ENCODE measurements around the gene KAT7.

Gene KAT7

DNA sequence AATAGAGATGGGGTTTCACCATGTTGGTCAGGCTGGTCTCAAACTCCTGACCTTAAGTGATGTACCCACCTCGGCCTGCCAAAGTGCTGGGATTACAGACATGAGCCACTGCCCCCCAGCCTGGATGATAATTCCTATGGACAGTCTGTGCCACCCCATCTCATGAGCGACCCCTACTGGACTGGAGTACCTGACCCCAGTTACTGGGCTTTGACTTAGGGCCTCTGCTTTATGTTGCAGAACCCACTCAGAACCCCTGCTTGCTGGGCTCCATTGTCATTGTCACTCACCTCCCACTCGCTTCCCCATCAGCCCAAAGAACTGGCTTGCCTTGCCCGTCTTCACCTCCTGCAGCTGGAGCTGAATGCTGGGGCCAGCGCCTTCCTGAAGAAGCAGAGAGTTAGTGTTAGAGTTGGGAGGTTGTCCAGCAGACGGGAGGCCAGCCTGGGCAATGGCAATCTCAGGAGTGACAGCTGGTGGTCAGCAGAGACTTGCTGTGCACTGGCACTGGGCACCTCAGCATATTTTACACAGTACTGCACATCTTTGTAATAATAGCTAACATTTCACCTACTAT is 55.4 kb downstream of the KAT7 start:
- DNase-seq: no peak

DNA sequence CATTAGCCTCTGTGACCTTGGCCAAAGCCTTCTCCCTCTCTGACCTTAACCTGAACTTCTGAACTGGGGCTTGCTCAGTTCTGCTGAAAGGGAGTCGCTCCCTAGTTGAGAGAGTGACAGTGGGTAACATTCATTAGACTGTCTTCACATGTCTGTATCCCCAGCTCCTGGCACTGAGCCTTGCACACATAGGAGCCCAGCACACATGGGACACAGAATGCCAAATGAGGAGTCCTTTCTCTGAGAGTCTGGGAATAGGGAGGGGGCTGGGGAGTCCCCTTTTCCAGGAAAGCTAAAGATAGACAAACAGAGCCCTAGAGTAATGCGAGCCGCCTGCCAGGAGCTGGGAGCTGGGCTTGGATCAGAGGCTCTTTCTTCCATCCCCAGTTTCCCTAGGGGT is 56.8 kb downstream of the KAT7 start:
- peak; percentile 37 for DNase-seq

DNA sequence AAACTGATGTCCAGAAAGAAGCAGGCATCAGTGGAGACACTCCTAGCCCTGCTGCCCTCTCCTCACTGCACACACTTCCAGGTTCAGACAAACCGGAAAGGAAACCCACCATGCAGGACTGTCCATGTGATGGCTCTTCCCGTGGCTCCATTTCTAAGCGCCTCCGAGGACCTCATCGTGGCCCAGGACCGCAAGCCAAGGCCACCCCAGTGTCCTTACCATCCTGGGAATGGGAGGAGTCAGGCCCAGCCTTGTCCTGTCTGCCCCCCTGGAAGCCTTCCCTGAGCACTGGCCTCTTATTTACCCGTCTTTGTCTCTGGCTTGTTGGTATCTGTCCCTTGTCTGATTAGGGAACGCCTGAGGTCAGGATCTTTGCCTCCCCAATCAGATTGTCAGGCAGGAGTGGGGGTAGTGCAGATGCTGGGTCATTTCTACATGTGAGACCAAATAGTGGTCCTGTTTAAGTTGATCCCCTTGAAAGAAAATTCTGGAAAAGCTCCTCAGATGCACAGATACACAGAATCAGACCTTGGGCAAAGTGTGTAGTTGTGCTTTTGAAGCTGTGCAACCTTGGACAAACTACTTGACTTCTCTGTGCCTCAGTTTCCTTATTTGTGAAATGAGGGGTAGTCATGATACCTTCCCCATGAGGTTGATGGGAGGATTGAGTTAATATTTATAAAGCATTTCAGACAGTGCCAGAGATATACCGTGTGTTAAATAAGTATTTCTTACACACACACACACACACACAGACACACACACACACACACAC is 58.6 kb downstream of the KAT7 start:
- DNase-seq: no peak

DNA sequence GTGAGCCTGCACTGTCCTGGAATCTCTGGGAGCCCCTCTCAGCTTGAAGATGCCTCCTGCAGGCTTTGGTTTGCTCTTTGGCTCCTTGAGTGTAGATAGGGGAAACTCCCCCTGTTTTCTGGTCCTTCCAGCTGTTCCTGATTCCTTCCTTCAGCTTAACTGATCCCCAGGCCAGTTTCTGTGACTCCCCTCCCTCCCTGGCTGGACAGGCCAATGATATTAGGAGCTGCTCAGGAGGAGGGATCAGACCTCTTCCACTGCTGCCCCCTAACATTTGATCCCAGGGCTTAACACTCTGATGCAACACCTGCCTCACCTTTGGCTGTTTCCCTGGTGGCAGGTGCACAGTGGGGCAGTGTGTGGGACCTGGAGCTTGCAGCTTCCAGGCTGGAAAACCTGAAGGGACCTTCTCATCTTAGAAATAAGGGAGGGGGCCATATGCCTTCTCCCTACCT is 59.6 kb downstream of the KAT7 start, which contains the start of gene TAC4:
Gene TAC4, minus strand, starts transcription at position 51 of the 455 bp plus-strand sequence. CDS start 52 bp downstream, outside the sequence.
- no peak for DNase-seq

DNA sequence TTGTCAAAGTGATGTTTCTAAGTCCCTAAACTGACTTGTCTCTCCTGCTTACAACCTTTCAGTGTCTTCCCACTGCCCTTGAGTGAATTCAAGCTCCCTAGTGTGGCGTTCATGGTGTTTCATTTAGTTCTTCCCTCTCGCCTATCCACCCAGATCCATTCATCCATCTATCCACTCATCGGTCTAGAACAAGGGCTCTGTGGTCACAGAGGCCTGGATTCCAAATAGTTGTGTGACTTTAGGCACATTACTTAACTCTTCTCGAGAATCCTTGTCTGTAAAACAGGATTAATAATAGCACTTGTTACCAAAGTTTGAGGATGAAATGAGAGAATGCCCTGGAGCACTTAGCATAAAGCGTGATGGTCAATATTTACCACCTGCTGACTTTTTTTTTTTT is 60.3 kb downstream of the KAT7 start:
- no peak for DNase-seq

DNA sequence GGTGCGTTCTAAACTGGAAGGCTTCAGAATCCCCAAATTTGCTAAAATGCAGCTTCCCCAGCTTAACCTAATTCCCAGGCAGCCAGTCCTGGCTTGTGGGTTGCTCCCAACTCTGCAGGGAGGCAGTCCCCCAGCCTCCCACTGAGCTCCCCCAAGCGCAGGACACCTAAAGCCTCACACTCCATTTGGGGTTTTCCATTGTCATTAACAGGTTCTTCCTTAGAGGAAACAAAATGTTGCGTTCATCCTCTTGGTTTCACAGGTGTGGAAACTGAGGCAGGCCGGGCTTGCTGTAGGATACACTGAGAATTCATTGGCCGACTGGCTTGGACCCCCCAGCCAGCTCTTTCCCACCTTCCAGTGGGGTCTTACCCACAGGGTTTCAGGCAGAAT is 61.7 kb downstream of the KAT7 start:
- no peak for DNase-seq

DNA sequence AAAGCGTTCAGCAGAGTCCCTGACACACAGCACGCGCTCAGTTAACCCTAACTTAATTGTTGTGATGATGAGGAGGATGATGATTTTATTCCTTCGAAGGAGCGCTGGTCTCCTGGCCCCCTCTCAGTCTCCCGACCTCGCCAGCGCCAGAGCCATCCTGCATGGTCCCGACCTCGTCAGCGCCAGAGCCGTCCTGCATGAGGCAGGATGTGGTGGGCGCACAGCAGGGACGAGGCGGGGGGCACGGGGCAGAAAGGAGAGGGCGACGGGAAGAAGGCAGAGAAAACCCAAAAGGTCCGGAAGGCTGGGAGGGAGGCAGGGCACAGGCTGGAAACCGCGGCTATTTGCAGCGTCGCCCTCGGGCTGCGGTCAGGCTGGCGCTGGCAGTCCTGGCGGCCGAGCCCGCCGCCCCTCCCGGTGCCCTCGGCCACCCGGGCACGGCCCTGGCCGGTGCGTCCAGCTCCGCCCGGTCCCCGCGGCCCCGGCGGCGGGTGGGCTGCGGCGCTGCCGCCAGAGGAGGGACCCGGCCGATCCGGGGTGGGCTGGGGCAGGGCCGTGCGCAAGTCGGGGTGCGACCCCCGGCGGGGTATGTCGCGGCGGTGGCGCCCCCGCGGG is 62.4 kb downstream of the KAT7 start:
- DNase-seq: no peak

DNA sequence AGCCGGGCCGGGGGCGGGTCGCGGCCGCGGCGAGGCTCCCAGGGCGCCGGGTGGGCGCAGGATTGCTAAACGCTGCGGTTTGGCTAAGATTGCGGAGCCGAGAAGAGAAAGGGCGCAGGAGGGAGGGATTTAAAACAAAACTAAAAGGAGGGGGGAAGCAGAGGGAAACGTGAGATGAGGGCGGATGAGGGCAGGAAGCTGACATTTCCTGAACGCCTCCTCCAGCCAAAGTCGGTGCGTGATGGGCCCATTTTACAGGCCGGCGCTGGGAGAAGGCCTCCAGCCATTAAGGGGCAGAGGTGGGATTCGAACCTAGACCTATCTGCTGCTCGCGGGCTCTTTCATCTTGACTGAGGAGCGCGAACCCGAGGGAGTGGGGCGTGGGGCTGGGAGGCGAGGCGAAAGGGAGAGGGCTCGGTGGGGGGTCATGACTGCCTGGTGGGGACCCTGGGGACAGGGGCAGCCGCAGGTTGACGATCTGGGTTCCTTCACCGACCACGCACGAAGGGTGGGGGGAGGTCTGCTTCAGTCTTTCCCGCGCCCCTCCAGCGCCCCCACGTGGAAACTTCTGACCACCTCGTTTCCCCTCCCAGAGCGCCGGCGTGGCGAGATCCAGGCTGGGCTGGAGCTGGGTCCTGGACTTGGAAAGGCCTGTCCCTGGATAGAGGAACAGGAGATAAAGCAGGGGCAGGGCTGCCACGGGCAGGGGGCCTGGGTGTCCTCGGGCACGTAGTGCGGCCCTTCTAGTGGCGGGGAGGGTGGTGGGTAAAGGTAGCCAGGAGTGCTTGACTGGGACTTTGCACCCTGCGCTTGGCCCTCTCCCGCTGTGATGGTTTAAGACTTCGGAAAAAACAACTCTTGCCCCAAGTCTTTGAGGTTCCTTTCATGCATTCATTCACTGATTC is 63.2 kb downstream of the KAT7 start:
- peak; percentile 67 for DNase-seq

DNA sequence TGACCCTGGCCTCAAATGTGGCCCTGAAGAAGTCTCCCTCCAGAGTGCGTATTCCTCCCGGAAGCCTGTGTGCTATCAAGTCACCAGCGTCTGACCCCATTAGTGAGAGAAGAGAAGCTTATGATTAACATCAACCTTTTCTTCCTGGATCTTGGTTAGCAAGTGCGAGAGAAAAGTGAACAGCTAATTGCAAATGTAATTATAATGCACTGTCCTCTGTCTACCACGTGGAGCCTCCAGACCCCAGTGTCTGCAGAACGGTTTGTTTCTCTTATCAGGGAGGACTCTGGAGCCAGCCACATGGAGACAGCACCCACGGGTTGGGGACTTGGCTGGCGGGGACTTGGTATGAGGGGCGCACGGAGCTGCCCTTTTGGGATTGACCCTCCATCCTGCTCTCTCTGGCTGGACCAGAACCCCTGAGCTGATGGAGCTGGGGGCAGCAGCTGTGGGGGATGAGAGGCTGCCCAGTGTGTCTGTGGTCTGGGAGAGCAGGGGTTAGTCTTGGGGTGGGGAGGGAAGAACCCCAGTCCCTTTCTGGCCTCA is 65.1 kb downstream of the KAT7 start:
- no peak for DNase-seq

DNA sequence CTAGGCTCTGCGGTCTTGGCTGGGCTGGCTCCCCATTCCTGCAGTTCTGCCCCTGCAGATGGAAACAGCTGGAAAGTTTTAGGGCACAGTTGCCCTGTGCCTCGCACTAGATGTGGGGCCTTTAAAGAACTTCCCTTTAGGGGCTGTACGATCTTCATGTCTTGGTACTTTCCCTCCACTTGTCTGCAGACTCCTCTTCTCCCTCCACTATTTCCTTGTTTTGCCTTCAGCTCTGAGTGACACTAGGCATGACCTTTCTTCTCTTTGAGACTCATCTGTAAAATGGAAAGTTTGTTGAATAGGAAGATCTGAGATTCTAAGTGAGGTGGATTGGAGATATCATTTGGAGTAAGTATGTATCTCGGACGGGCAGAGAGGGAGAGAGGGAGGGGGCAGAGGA is 65.6 kb downstream of the KAT7 start:
- no peak for DNase-seq

DNA sequence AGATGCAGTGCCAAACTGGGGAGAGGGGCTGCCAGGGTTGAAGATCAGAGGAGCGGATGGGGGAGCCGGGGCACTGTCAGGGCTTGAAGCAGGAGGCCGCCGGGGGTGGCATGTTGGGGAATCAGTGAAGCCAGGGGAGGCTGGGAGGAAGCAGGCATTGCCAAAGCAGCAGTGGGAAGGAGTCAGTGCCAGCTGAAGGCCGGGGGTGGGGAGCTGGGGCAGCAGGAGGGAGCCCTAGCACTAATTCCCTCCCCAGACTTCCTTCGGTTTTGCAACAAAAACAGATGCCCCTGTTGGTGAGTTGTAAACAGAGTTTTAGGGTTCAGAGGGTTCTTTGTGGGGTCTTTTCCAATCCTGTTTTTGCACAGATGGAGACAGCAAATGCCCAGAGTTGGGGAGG is 70.3 kb downstream of the KAT7 start:
- no peak for DNase-seq

DNA sequence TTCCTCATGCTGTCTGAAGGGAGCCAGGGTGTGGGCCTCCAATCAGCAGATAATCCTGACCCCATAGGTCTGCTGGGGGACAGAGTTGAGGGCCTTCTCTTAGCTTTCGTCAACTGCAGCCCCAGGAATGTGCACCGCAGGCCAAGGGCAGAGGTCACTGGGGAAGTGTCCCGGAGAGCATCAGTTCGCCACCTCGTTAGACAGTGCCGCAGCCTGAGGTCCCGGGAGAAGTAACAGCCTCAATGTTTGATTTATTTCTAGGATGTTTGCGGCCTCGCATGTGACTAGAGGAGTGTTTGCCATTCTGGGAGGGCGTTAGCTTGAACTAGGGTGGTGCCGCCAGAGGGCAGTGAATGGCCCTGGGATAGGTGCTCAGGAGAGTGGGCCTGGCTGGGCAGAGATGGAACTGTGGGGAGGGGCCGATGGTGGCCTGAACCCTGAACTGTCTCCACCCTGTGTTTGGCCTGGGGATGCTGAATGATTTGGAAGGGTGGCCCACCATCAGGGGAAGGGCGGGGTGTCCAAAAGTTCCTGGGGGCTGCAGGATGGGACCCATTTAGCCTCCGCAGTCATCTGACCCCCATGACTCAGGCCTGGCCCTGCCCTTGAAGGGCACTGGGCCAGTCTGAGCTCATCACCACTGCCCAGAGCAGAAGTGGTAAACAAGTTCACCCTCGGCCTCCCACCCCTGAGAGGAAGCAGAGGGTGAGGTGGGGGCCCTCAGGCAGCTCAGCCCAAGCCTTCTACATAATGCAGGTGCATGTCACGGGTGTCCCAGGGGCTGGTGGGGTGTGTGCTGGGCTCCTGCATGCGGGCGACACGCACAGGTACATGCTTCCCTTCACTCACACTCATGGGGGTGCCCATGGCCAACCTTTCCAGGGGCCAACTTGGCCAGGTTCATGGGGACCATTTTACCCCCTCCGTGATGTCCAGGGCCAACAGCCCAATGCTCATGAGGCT is 71.8 kb downstream of the KAT7 start:
- no peak for DNase-seq

DNA sequence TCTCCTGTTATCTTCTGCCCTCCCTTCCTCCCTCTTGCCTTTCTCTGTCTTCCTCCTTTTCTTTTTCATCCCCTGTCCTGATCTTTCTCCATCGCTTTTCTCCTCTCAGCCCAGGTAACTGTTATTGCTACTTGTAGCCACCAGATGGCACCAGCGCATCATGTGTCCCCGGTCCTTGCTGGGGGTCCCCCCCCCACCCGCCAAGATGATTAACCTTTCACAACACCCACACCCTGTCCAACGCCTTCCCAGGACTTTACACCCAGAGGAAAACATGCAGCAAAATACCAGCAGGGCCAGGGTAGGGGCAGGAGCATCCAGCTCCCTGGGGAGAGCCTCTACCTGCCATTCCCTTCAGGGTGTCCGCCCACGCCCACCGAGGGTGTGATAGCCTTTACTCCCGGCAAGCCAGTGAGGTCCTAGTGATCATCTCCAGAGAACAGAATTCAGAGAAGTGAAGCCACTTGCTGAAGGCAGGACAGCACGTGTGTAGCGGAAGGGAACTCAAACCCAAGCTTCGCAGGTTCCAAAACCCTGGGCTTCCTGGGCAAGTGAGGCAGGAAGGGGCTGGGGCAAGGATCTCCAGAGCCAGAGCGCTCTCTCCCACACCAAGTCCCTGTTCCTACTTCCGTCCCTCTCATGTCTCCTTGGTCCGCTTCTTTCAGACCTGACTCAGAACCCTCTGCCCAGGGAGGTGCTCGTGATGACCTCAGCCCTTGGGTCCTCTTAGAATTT is 72.8 kb downstream of the KAT7 start:
- DNase-seq: peak; percentile 38

DNA sequence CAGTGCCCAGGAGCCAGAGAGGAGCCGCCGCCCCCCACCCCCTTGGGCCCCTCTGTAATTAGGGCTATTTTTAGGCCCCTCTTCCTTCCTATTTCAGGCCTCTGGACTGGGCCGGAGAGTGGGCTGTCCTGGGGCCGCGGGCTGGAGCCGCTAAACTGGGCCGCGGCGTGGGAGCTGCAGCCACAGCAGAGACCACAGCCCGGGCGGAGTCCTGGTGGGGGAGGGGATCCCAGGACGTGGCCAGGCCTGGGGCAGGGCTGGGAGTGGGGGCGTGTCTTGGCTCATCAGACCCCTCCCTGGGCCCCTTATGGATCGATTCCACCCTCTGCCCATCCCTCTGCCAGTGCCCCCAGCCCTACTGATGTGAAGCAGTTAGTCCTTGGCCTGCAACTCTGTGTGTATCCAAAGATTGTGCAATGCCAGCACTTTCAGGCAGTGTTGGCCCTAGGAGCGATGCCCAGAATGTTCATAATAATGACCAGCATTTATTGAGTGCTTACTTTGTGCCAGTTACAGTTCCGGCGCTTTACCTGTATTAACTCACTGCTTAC is 74.4 kb downstream of the KAT7 start:
- DNase-seq: no peak

DNA sequence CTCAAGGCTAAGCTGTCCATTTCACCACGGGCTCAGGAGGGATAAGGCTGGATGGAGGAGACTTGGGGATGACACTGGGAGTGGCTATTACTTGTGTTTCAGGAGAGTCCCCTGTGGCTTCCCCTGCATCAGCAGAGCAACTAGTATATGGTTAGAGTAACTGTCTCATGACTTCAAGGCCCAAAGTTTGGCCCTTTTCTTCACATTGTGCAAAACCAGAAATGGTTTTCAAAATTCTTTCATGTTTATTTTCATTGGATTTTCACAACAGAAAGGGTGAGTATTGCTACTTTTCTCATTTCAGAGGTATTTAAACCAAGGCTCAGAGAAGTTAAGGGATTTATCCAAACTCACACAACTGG is 77.5 kb downstream of the KAT7 start:
- no peak for DNase-seq

DNA sequence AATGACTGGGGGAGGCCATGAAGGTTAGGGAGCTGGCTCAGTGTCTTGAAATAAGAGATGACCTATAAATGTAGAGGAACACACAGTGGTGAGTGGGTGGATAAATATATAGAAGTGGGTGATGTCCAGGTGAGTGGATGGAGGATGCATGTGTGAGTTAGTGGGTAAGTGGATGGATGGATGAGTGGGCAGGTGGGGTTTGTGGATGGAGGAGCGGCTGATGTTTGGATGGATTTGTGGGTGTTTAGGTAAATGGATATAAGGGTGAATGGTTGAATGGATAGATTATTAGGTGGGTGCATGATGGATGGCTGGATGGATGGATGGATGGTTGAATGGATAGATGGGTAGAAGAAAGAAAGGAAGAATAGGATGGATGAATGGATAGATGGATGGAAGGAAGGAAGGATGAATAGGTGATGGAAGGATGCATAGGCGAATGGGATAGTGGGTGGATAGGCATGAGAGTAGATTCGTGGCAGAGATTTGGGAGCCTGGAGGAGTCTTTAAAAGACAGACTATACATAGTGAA is 78.5 kb downstream of the KAT7 start:
- DNase-seq: no peak

DNA sequence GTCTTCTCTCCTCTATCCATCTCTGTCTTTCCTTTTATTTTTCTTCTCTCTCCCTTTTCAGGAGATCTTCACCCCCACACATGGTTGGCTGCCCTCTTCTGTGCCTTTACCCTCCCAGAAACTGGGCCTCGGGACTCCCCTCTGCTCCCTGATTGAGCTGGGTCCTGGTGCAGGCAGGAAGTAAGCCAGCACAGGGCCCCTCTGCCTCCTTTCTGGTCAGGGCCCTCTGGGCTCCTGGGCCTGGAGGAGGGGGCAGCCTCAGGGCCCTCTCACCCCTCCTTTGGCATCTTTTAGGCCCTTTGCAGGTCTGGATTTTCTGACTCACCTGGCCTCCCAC is 80.5 kb downstream of the KAT7 start:
- no peak for DNase-seq

DNA sequence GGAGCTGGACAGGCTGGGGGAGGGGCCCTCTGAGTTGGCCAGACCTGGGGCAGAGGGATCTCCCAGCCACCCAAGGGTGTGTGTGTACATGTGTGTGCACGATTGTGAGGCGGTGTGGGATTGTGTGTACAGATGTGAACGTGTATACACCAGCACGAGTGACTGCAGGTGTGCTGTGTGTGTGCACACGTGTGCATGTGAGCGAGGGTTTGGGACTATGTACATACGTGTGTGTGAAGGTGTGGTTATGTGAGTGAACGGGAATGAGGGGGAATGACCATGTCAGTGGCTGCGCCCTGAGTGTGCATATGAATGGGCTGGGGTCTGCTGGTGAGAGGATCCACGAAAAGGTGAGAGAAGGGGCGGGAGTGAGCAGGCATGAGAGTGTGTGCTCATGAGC is 81.8 kb downstream of the KAT7 start:
- DNase-seq: no peak

DNA sequence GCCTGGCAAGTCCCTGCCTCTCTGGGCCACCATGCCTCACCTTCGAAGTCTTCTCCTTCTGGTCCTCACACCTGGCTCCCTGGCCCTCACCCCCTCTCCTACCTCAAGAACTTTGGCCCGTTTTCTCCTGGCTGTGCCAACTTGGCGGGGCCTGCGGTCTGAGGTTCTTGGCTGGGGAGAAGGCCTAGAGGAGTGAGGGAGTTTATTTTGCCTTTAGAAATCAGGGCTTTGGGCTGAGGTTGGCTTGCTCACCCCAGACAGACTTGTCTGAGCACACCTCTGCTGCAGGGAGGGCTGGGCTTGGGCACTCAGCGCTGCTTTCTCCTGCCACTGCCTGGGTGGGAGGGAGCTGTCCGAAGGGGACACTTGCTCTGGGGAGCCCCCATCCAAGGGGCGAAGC is 82.7 kb downstream of the KAT7 start:
- no peak for DNase-seq

DNA sequence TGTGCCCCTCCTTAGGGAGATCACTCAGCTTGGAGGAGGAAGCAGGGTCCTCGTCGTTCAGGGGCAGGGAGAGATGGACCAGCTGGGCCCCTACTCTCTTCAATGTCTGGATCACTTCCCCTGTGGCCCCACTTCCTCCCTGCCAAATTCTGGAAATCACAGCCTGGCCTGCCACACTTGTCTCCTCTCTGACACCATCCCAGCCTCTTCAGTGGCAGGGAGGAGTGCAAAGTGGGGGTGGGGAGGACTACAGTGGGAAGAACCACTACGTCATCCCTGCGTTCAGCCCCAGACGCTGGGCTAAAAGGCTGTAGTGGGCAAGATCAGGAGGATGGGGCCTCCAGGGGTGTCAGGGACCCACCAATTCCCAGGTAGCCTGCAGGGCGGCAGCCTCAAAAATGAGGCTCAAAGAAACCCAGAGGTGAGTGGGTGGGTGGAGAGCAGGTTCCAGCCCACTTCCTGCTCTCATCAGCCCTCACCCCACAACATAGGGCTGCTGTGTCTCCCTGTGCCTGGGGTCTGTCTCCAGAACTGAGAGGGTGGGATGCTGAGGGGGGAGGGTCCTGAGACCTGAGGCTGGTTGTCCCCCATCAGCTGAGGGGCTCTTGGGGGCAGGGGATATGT is 84.4 kb downstream of the KAT7 start:
- no peak for DNase-seq

Measured in fibroblast of upper back skin (primary cell).